Stimulated activated CD4-positive, alpha-beta T cell treated with anti-CD3 and anti-CD28 coated beads, Interleukin-2, amount 100 ng/mL, for 4 hours (primary cell): ENCODE measurements around the gene SLC16A5.
A peak's percentile ranks its signal among the peaks of the same experiment; 100 is the strongest.
"Not testable (repeated sequence)": the region's sequence is repeated elsewhere in the genome, so short reads cannot be mapped to it uniquely, and the experiment has no call there.

Source experiments
- DNase-seq: peaks from one replicate; pipeline ENCODE4 v3.0.0-alpha.2; 2020; ENCODE audit warnings: low read depth

SLC16A5 gene

GRCh38 chr17:75111777-75112335 is 24.1 kb downstream of the SLC16A5 start:
- DNase-seq = no peak

- DNase-seq = peak; percentile 86
Measured at GRCh38 chr17:75113798-75114551, 26.2 kb downstream of the SLC16A5 start.

- DNase-seq = no peak
Measured at GRCh38 chr17:75114552-75115314, 27.0 kb downstream of the SLC16A5 start.

DNA sequence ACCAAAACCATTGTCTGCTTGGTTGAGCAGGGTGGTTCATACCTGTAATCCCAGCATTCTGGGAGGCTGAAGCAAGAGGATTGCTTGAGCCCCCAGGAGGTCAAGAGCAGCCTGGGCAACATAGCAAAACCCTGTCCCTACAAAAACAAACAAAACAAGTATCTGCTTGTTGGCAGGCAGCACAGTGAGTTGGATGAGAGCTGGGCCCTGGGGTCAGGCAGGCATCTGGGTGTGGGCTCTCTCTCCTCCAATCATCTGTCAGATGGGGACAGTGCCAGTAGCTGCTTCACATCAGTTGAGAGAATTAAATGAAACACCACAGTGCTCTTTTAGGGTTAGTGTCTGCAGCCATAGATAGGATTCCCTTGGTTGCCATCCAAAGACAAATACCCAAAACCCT is 27.8 kb downstream of the SLC16A5 start:
- no peak for DNase-seq

GRCh38 chr17:75116737-75117136 is 29.0 kb downstream of the SLC16A5 start:
- DNase-seq = no peak

GRCh38 chr17:75118307-75118706 is 30.6 kb downstream of the SLC16A5 start:
- no peak for DNase-seq

GRCh38 chr17:75124041-75124818 is 36.5 kb downstream of the SLC16A5 start:
- peak; percentile 71 for DNase-seq

- DNase-seq = no peak
Measured at GRCh38 chr17:75124819-75125162, 37.0 kb downstream of the SLC16A5 start.

- no peak for DNase-seq
Measured at GRCh38 chr17:75125984-75126383, 38.2 kb downstream of the SLC16A5 start.

- no peak for DNase-seq
Measured at GRCh38 chr17:75126954-75127353, 39.2 kb downstream of the SLC16A5 start.

- not testable (repeated sequence) for DNase-seq
Measured at GRCh38 chr17:75127936-75128335, 40.2 kb downstream of the SLC16A5 start.

- DNase-seq = no peak
Measured at GRCh38 chr17:75128694-75129505, 41.1 kb downstream of the SLC16A5 start.

- no peak for DNase-seq
Measured at GRCh38 chr17:75129576-75129975, 41.8 kb downstream of the SLC16A5 start.

- DNase-seq = no peak
Measured at GRCh38 chr17:75130059-75130631, 42.4 kb downstream of the SLC16A5 start.

DNA sequence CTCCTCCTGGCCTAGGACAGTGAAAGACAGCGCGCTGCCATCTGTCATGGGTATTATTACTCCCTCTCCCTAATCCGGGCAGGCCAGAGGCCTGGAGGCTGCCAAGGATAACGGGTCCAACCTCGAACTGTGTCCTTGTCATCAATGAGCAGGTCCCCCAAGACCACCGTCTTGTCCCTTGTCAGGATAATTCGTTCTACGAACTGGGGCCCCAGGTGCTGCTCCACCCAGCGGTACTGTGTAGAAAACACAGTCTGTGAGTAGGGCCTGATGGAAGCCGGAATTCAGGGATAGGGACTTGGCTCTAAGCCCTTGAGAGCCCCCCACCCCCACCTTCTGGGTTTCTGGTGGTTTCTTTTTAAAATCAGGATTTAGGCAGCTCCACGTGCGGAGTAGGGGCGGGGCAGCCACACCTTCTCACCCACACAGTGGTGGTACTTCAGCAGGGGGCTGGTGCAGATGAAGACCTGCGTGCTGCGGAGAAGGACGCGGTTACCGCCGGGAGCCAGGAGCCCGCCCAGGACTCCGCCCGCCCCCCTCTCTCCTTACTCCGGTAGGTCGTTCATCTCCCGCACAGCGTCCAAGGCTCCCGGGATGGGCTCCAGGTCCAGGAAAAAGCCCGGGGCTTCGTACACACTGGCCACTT is 43.0 kb downstream of the SLC16A5 start:
- DNase-seq = peak; percentile 55

DNA sequence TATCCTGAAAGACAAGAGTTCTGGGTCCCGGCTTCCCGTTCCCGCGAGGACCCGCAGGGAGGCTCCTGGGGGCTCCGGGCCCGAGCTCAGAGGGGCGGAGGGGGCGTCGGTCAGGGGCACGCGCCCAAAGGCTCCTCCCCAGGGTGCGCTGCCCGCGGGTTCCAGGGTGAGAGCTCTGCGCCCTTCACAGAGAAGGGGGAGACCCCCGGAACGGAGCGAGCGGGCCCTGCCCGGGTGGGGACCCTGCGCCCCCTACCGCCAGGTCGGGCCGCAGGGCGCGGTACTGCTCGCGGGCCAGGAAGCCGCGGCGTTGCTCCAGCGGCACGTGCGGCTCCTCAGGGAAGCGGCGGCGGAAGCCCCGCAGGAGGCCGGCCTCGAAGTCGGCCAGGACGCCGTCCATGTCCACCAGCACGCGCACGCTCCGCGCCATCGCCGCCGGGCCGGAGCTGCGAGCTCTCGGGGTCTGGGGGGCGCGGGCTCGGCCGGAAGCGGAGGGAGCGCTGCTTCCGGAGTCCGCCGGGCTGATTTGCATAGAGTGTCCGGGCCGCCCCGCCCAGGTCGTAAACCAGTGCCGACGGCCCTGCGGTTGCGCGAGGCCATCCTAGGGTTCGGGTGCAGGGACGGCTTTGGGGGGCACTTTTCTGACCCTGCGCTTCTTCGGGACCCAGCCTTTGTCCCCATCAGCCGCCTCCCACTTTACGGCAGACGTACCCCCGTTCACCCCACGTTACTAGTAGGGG is 43.7 kb downstream of the SLC16A5 start, which contains the start of gene NT5C:
Gene NT5C, minus strand, starts transcription at position 465 of the 740 bp plus-strand sequence. Its CDS starts 35 bp downstream, at position 430.
- DNase-seq = peak; percentile 41

GRCh38 chr17:75132018-75133000 is 44.6 kb downstream of the SLC16A5 start:
- not testable (repeated sequence) for DNase-seq

DNA sequence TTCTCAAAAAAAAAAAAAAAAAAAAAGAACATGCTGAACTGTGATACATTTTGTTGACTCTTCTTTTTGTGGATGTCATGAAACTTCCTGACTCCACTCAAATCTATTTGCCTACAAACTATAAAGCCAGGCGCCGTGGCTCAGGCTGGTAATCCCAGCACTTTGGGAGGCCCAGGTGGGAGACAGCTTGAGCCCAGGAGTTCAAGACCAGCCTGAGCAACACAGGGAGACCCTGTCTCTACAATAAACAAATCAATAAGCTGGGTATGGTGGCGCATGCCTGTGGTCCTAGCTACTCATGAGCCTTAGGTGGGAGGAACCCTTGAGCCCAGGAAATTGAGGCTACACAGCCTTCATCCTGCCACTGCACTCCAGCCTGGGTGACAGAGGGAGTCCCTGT is 45.2 kb downstream of the SLC16A5 start:
- DNase-seq = no peak
